SJCRH30 (cell line): ENCODE results near the gene DGKA. TPM values are rescaled to one million over a fixed set of nuclear protein-coding genes. Genes with fewer than 3 reads are reported as not detected.
A peak's percentile ranks its signal among the peaks of the same experiment; 100 is the strongest.

Experiments
- DNase-seq, 2 experiments: peaks; one replicate each; pipeline ENCODE4 v3.0.0-alpha.2; 2015 to 2020
- H3K27ac ChIP-seq: fragments of 250-450 bp; sonication (Bioruptor Pico); 2 replicates; pipeline ENCODE4 v1.5.1; 2020; ENCODE audit warnings: mild to moderate bottlenecking, moderate library complexity
- H3K27me3 ChIP-seq: fragments of 250-450 bp; sonication (Bioruptor Pico); 2 replicates; pipeline ENCODE4 v1.5.1; 2020; ENCODE audit warnings: mild to moderate bottlenecking, moderate library complexity
- H3K36me3 ChIP-seq: fragments of 250-450 bp; sonication (Bioruptor Pico); 2 replicates; pipeline ENCODE4 v1.5.1; 2020; ENCODE audit warnings: mild to moderate bottlenecking, moderate library complexity
- H3K4me1 ChIP-seq: fragments of 250-450 bp; sonication (Bioruptor Pico); 2 replicates; pipeline ENCODE4 v1.5.1; 2020; ENCODE audit warnings: mild to moderate bottlenecking, moderate library complexity
- H3K4me3 ChIP-seq: fragments of 250-450 bp; sonication (Bioruptor Pico); 2 replicates; pipeline ENCODE4 v1.5.1; 2020; ENCODE audit warnings: mild to moderate bottlenecking, moderate library complexity
- H3K9me3 ChIP-seq: fragments of 250-450 bp; sonication (Bioruptor Pico); replicated peaks from 2 replicates; pipeline ENCODE4 v1.5.1; 2020; ENCODE audit warnings: mild to moderate bottlenecking, moderate library complexity
- total RNA-seq: library from RNA; depleted of rRNA; stranded (reverse); fragments of >200 nt; shearing (Covaris generic); gene quantifications from 2 replicates; pipeline ENCODE4 v1.2.3, GENCODE V29; 2014

Gene DGKA
- total RNA-seq, 1 experiment from 2014 or later, result 4.4 TPM

DNA sequence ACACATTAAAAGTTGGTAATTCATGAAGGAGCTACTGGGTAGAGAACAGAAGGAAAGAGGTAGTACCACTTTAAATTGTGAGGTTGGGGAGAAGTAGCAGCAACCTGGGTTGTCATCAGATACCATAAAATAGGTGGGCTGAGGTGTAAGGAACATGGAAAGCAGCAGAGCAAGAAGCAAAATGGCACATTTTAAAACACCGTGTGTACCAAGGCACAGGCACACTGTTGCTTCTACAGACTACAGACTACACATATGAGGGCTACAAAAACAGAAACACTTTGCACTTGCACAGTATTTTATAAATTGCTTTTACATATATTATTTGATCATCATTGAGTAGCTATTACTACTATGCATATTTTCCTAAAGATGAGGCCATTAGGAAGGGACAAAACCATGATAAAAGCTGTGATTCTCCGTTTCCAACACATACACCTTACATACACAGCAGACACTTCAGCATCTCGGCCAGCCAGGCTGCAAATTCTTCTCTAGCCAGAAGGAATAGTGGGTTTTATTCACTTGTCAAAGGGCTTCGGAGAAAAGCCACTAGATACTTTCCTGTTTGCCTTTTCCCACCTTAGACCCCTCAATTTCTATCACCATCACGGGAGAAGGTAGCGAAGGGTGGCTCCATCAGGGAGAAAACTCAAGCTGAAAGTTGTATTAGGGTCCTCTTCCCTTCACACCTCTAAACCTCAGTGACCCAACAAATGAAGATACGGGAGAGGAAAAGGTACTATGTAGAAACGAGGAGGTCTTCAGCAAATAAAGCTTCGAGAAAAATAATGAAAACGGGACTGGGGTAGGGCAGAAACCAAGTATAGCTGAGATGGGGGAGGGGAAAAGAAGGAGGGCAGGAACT lies 4.9 kb upstream of the DGKA start:
- DNase-seq, result no peak
- no peaks in the 10 kb centered on the region for H3K27me3 ChIP-seq
- H3K9me3 ChIP-seq, result no peaks in the 10 kb centered on the region
- peak overlapping the region; percentile 70 for H3K4me3 ChIP-seq
- peaks cover 3% of the 10 kb centered on the region for H3K4me1 ChIP-seq
- H3K27ac ChIP-seq, result peak overlapping the region; percentile 65
- H3K36me3 ChIP-seq, result 0 out of 2 replicates have a peak, but pooled peaks cover 4% of the 10 kb centered on the region

DNA sequence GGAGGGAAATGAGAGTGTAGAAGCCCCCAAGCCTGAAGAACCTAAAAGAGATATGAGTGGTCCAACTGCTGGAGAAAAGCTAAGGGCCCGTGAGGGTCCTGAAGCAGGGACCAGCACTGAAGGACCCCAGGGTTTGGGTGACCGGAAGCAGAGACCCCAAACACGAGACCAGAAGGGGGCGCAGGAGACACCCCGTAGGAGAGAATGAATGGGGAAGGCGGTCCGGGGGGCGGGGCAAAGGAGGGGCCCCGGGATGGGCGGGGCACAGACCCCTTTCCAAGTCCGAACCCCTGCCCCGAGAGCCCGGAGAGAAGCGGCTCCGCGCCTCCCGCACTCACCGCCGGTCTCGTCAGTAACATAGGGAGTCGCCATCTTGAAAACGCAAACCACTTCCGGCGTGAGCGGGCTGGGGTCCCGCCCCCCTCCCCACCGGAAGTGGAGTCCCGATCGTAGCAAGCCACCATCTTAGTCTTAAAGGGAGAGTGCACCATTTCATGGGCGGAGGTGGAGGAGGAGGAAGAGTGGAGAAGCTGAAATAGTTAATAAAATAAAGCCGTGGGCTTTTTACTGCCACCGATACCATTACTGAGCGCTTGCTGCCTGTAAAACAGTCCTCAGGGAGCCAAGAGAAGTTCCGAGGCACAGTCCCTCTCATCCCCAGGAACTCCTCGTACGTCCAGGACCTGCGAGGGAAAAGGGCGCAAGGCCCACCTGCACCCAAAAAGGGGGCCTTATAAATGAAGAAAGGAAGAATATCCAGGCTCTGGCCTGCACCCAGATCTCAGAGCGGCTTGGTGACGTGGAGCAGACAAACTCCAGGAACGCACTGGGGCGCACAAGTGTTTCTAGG lies 4.0 kb upstream of the DGKA start:
- Histone ChIP-seq H3K27ac (peak overlapping the region; percentile 65), H3K4me3 (peak overlapping the region; percentile 70), H3K9me3 (no peaks in the 10 kb centered on the region), H3K27me3 (no peaks in the 10 kb centered on the region), H3K4me1 (peaks cover 5% of the 10 kb centered on the region), H3K36me3 (0 out of 2 replicates have a peak, but pooled peaks cover 4% of the 10 kb centered on the region)
- DNase-seq, result peak; percentile 92 to 94

DNA sequence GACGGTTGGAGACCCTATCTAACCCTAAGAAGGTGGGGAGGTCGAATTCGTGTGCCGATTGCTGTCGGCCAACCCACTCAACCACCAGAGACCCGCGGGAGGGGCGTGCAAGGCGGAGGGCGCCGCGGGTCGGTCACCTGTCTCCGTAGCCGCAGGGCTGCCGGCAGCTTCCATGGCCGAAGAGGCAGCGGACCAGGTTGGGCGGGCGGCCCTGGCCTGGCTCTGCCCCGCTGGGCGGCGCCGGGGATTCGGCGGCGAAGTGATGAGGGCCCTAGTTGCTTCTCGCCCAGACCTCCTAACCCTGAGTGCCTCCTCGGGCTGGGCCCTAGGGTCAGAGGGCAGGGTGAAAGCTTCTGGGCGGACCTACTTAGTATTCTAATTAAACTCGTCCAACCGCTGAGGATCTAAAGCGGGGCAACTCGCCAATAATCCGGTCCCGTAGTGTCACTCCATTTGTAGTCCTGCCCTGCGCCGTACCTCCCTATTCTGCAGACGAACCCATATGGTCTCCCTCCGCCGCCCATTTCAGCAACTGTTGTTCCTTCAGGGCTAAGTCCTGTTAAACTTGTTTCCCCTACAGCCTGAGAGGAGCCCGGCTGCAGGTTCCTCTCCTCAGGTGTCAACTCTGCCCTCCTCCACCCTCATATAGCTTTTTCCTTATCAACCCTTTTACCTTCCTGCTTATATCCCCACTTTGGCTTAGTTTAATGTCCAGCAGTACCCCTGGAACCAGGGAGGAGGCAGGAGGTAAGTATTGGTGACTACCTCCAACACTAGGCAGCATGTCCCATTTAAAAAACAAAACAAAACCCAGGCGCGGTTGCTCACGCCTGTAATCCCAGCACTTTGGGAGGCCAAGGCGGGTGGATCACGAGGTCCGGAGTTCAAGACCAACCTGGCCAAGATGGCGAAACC lies 3.1 kb upstream of the DGKA start, which contains the start of gene PYM1:
Gene PYM1, minus strand, starts transcription at position 307 of the 915 bp plus-strand sequence. Its CDS starts 133 bp downstream, at position 174.
- peak; percentile 61 to 65 for DNase-seq
- Histone ChIP-seq H3K4me3 (peak within 1 kb of the TSS; percentile 70), H3K27ac (peak within 1 kb of the TSS; percentile 65), H3K36me3 (no peaks in the 10 kb centered on the region), H3K9me3 (no peaks in the 10 kb centered on the region), H3K27me3 (no peaks in the 10 kb centered on the region), H3K4me1 (peaks cover 10% of the 10 kb centered on the region)

DNA sequence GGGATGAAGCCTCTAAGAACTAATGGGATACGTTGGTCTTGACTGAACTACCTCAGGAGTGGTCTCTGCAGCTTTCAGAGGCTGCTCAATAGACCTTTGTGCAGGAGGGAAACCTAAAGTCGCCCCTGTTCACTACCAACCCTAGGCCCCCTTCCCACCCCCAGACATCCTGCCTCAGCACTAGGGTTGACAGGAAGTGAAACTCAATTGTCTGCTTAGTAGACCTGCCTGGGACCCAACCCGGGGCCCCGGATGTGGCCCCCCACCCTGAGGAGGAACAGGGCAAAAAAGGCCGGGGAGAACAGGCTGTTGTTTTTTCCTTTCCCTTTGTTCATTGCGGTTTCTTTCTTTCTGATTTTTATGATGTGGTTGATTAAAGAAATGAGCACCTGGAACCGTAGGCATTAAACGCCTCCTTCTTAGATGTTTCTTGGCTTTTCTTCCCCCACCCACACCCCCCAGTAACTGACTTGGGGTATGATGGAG lies 1.6 kb upstream of the DGKA start:
- Histone ChIP-seq H3K9me3 (no peaks in the 10 kb centered on the region), H3K27me3 (no peaks in the 10 kb centered on the region), H3K4me3 (no peak overlapping the region), H3K4me1 (peaks cover 13% of the 10 kb centered on the region), H3K36me3 (no peaks in the 10 kb centered on the region), H3K27ac (no peak overlapping the region)
- DNase-seq, result no peak

DNA sequence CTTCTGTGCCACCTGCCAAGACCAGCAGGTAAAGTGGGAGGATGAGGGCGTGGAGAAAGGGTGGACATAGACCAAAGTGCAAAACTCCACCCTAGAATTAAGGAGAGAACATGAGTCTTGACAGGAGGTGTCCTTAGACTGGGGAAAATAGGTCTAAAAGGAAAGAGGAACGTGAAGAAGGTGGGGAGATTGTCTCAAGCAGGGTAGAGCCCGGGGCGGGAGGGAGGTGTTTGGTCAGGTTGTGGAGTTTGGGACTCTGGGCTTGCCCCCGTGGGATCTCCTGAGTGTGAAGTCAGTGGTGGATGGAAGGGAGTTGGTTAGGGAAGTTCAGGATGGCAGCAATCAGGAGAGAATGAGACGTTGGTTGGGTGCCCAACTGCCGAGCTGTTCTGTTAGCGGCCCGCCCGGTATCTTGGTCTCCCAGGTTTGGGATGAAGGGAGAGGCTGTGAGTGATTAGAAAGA lies 386 bp downstream of the DGKA start:
- Histone ChIP-seq H3K27me3 (no peaks in the 10 kb centered on the region), H3K4me1 (peaks cover 13% of the 10 kb centered on the region), H3K4me3 (peak overlapping the region; percentile 56), H3K27ac (no peak overlapping the region), H3K9me3 (no peaks in the 10 kb centered on the region), H3K36me3 (no peaks in the 10 kb centered on the region)
- DNase-seq, result peak; percentile 7 to 35

DNA sequence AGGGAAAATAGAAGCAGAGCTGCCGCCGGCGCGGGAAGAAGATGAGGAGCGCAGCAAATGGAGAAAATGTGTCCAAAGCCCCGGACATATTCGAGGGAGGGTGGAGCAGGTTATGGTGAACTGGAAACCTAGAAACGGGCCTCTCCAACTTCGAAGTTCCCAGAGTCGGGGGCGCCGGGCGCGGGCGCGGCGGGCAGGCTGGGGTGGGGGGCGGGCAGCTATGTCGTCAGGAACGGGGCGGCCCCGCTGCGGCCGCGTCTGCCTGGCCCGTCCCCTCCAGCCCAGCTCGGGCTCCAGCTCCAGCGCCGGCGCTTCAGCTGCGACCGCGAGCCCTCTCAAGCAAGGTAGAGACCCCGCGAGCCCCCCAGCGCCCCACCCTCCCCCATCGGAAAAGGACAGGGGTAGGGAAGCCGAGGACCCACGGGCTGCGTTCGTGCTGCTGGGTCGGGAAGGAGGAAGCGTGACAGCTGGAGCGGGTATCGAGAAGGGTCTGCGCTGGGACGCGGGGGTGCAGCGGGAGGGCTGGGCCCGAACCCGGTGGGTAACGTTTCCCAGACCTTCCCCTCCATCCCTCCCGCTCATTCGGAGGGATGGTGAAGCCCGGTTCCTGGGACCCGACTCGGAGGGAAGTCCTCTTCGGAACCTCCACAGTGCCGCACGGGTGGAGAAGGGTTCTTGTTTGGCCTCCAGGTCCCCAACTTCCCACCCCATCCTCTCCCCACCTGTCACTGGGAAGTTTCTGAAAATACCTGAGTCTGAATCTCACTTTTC lies 1.0 kb downstream of the DGKA start:
- H3K4me3 ChIP-seq, result peak overlapping the region; percentile 56
- H3K9me3 ChIP-seq, result no peaks in the 10 kb centered on the region
- peaks cover 13% of the 10 kb centered on the region for H3K4me1 ChIP-seq
- H3K36me3 ChIP-seq, result no peaks in the 10 kb centered on the region
- H3K27ac ChIP-seq, result no peak overlapping the region
- no peaks in the 10 kb centered on the region for H3K27me3 ChIP-seq
- DNase-seq, result peak; percentile 20 to 45

DNA sequence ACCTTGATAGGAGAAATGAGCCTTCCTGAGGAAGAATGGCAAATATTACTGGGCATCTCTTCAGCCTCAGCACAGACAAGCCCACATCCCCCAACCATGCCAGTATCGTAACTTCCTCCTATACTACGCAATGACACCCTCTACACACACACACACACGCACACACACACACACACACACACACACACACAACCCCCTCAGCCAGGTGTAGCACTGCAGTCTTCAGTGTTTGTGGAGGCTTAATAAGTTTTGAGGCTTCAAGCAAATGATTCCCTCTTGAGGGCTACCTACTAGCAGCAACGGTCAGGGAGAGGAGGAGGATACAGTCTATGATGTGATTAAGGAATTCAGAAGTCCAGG lies 1.6 kb downstream of the DGKA start:
- no peak for DNase-seq
- Histone ChIP-seq H3K4me3 (peak overlapping the region; percentile 56), H3K27me3 (no peaks in the 10 kb centered on the region), H3K36me3 (no peaks in the 10 kb centered on the region), H3K27ac (no peak overlapping the region), H3K9me3 (no peaks in the 10 kb centered on the region), H3K4me1 (peaks cover 13% of the 10 kb centered on the region)

DNA sequence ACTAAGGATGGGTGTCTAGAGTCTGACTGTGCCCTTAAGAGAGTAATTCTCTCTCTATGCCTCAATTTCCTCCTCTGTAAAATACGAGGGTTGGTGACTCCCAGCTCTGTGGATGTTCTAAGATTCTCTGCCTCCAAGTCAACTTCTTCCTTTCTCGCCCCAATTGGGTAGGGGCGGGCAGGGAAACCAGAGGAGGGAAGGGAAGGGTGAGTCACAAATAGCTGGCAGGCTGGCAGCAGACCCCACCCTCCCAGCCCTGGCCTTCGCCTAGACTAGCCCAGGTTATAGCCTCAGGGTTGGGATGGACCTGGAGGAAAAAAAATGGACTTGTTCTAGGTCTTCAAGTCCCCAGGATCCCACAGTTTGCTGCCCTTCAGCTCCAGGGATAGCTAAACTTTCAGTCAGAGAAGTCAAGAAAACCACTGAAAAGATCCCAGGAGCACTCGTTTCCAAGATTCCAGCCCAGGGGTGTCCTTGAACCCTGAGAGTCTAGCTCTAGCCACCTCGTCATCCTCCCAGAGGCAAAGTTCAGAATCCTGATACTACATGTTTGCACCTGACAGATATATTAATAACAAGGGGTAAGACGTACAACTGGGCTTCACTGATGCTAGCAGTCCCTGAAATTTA lies 2.3 kb downstream of the DGKA start:
- Histone ChIP-seq H3K4me3 (no peak overlapping the region), H3K27me3 (no peaks in the 10 kb centered on the region), H3K27ac (no peak overlapping the region), H3K36me3 (no peaks in the 10 kb centered on the region), H3K9me3 (no peaks in the 10 kb centered on the region), H3K4me1 (peaks cover 13% of the 10 kb centered on the region)
- no peak for DNase-seq

DNA sequence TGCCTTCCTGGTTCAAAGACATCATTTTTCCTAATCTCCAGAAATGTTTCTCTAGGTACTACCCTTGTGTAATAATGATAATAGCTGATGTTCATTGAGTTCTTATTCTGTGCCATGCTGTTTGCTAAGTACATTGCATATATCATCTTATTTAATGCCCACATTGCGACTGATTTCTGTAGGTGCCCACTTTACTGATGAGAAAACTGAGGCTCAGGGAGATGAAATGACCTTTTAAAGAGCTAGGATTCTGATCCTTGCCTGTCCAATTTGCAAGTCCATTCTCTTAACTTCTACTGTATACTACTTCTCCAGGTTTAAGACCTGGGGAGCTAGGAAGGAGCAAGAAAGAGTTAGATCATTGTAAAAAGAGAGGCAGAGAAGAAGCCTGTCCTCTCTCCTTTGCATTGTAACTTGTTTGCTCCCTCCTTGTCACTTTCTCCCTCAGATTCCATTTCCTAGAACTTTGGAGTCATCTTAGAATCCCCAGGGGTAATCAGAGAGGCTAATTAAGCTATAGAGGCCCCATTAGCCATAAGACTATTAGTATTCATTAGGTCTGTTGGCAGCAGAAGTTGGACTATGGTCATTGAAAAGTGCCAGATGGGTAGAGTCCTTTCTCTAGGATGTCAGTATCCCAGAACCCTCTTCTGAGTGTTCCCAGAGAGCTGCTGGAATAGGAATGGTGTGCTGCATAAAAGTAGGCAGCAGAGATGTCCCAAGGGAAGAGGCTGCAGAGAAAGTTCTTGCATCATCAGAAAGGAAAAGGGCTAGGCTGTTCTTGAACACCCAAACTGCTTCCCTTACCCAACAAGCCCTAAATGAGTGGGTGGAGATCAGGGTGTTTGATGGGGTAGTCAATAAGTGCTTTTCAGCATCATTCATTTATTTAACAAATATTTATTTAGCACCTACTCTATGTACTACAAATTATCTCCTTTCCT lies 3.1 kb downstream of the DGKA start:
- peaks cover 13% of the 10 kb centered on the region for H3K4me1 ChIP-seq
- H3K4me3 ChIP-seq, result no peak overlapping the region
- no peaks in the 10 kb centered on the region for H3K27me3 ChIP-seq
- H3K27ac ChIP-seq, result no peak overlapping the region
- H3K36me3 ChIP-seq, result no peaks in the 10 kb centered on the region
- no peak for DNase-seq
- no peaks in the 10 kb centered on the region for H3K9me3 ChIP-seq

DNA sequence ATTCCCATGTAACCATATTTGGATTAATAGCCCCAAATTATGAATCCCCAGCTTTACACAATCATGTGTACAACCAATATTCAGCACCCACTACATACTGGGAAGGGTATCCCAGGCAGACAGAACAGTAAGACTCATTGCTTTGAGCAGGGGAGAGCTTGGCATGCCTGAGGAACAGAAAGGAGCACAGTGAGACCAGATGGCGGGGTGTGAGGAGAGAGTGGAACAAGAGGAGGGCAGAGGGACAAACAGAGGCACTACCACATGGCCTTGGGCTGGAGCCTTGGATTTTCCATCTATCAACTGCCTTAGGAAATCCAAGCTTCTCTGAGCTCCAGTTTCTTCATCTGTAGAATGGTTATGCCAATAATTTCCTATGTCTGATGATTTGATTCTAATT lies 3.8 kb downstream of the DGKA start:
- DNase-seq, result no peak
- Histone ChIP-seq H3K27ac (no peak overlapping the region), H3K4me3 (no peak overlapping the region), H3K27me3 (no peaks in the 10 kb centered on the region), H3K4me1 (peaks cover 13% of the 10 kb centered on the region), H3K9me3 (no peaks in the 10 kb centered on the region), H3K36me3 (no peaks in the 10 kb centered on the region)

DNA sequence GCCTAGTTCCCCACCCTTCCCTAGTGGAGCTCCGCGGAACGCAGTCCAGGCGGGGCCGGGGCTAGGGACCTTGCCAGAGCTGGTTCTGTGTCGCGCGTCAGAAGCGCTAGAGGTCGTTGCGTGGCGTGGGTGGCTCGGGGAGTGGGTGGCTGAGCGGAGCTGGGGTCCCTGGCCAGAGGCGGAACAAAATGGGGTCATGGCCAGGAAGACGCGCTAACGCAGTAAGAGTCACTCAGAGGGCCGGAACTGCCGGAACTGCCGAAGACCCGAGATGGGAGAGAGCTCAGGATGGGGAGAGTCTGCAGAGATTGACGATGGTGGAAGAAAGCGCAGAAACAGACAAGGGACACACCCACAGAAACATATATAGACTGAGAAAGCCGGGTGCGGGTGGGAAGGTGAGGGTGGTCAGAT lies 4.8 kb downstream of the DGKA start:
- no peak for DNase-seq
- peaks cover 13% of the 10 kb centered on the region for H3K4me1 ChIP-seq
- no peaks in the 10 kb centered on the region for H3K27me3 ChIP-seq
- no peaks in the 10 kb centered on the region for H3K9me3 ChIP-seq
- no peak overlapping the region for H3K4me3 ChIP-seq
- no peaks in the 10 kb centered on the region for H3K36me3 ChIP-seq
- no peak overlapping the region for H3K27ac ChIP-seq

DNA sequence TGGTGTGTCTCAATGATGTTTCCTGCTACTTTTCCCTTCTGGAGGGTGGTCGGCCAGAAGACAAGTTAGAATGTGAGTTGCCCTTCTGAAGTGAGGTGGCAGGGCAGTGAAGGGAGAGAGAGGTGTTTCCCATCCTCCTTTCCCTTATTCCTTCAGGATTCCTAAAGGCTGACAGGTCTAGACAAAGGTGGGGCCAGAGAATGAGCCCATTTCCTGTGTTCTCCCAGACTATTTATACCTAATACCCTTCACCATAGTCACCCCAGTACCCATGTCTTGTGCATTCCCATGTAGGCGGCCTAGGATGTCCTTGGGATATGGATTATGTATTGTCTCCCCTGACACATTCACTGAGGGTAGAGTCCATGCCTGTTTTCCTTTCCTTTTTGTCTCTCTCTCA lies 7.0 kb downstream of the DGKA start:
- no peak overlapping the region for H3K4me3 ChIP-seq
- no peaks in the 10 kb centered on the region for H3K36me3 ChIP-seq
- no peak overlapping the region for H3K27ac ChIP-seq
- H3K4me1 ChIP-seq, result peaks cover 1% of the 10 kb centered on the region
- no peak for DNase-seq
- no peaks in the 10 kb centered on the region for H3K27me3 ChIP-seq
- H3K9me3 ChIP-seq, result no peaks in the 10 kb centered on the region
